Epithelial cell of esophagus (primary cell): ENCODE measurements around the gene TRPM5.
"Not testable (repeated sequence)": the region's sequence is repeated elsewhere in the genome, so short reads cannot be mapped to it uniquely, and the experiment has no call there.

Experiments used
- DNase-seq: peaks from one replicate; pipeline ENCODE4 v3.0.0; 2010; ENCODE audit warnings: low read depth
- H3K4me3 ChIP-seq: 2 replicates; pipeline ENCODE4 v1.5.1; 2011; ENCODE audit warnings: mild to moderate bottlenecking, low read length, control low read depth
- TF ChIP-seq, protein P1 (sequence below): IDR thresholded peaks from 2 replicates; pipeline ENCODE4 v1.5.1; 2011; ENCODE audit warnings: low read depth, mild to moderate bottlenecking, low read length, control low read depth, inconsistent platforms; ENCODE audit not compliant: insufficient read depth; ENCODE audit errors: missing control alignments

Gene TRPM5

DNA sequence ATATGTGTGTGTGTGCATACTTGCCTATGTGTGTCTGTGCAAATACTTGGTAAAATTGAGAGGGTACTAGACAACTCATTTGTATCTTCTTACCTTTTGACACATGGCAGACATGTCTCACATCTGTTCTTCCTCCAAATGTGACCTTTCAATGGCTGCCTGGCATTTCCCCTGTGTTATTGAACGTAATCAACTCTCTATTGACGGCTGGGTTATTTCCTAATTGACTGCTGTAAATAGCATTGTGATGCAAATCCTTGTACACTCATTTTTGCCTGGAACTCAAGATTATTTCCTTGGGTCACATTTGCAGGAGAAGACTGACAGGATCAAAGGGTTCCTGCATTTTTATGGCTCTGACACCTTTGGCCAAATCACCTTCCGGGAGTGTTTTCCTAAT lies 37.9 kb upstream of the TRPM5 start:
- no peak overlapping the region for H3K4me3 ChIP-seq
- TF ChIP-seq, protein P1, sequence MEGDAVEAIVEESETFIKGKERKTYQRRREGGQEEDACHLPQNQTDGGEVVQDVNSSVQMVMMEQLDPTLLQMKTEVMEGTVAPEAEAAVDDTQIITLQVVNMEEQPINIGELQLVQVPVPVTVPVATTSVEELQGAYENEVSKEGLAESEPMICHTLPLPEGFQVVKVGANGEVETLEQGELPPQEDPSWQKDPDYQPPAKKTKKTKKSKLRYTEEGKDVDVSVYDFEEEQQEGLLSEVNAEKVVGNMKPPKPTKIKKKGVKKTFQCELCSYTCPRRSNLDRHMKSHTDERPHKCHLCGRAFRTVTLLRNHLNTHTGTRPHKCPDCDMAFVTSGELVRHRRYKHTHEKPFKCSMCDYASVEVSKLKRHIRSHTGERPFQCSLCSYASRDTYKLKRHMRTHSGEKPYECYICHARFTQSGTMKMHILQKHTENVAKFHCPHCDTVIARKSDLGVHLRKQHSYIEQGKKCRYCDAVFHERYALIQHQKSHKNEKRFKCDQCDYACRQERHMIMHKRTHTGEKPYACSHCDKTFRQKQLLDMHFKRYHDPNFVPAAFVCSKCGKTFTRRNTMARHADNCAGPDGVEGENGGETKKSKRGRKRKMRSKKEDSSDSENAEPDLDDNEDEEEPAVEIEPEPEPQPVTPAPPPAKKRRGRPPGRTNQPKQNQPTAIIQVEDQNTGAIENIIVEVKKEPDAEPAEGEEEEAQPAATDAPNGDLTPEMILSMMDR: no peak
- no peak for DNase-seq

DNA sequence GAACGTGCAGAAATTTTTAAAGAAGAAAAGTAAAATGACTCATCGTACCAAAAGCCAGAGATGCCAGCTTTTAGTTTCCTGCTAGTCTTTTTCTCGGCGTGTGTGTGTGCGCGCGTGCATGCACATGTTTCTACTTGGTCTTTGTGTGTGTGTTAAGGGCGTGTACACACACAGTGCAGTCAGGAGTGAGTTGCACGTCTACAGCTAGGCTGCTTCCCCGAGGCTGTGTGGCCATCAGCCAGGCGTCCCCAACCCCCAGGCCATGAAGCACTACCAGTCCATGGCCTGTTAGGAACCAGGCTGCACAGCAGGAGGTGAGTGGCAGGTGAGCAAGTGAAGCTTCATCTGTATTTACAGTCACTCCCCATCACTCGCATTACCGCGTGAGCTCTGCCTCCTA lies 36.9 kb upstream of the TRPM5 start:
- no peak overlapping the region for H3K4me3 ChIP-seq
- DNase-seq: peak; percentile 25
- TF ChIP-seq, protein P1: no peak

DNA sequence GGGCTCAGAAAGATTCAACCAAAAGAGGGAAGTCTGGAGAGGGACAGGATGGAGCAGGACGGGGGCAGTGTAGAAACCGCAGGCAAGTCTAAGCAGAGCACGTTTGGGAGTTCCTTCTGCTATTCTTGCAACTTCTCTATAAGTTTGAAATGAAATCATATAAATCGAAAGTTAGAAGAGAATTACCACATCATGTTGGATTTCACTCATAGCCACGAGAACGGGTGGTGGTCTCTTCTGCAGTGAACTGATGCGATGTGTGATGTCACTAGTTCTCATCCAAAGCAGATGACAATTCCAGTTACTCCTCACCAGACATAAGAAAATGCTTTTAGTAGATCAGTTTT lies 36.5 kb upstream of the TRPM5 start:
- DNase-seq: peak; percentile 6
- TF ChIP-seq, protein P1: no peak

DNA sequence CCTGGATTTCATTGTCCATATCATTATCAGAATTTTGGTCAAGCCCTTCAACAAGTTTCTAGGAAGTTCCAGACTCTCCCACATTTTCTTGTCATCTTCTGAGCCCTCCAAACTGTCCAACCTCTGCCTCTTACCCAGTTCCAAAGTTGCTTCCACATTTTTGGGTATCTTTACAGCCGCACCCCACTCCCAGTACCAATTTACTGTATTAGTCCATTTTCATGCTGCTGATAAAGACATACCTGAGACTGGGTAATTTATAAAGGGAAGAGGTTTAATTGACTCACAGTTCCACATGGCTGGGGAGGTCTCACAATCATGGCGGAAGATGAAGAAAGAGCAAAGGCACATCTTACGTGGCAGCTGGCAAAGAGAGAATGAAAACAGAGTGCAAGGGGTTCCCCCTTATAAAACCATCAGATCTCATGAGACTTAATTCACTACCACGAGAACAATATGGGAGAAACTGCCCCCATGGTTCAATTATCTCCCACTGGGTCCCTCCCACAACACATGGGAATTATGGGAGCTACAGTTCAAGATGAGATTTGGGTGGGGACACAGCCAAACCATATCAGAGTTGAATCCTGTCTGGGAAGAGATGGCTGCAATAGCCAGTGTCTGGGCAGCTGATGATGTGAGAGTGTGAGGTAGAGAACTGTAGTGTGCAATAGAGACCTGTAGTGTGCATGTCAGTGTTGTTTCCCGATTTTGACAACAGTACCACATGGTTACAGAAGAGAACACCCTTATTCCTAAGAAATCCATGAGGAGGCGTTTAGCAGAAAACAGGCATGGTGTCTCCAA lies 36.0 kb upstream of the TRPM5 start:
- H3K4me3 ChIP-seq: not testable (repeated sequence)

More for the DNA sequence above, 36.5 kb upstream of the TRPM5 start:
- no peak overlapping the region for H3K4me3 ChIP-seq

DNA sequence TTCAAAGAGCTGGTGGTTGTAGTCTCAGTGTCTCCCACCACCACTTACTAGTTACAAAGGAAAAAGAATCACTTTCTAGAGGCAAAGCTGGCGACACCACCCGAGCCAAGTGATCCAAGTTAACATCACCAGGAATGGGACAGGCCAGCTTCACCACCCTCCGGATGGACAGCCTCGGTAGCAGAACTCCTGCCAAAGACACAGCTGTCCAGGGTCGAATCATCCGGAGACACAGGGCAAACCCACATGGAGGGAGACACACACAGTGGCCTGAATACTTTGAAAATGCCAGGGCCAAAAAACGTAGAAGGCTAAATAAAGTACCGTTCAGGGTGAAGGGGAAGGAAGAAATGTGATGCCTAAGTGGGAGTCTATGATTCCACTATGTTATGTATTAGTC lies 33.6 kb upstream of the TRPM5 start:
- H3K4me3 ChIP-seq: no peak overlapping the region
- DNase-seq: no peak
- TF ChIP-seq, protein P1: no peak

More for the DNA sequence above, 36.0 kb upstream of the TRPM5 start:
- not testable (repeated sequence) for DNase-seq

DNA sequence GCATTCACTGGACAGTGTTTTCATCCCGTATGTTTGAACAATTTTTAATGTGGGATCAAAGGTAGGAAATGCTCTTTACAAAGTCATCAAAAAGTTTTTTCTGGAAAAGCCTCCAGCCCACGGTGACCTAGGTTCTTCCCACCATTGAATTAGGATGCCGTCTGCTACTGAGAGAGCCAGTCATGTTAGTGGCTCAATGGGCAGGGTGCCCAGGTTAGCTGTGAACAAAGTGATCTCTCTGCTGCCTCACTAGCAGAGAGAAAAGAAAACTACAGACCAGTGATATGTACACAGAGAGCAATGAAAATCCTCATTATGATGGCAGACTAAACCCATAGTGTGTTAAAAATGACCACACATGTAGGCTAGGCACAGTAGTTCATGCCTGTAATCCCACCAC lies 32.9 kb upstream of the TRPM5 start:
- DNase-seq: no peak
- TF ChIP-seq, protein P1: no peak

DNA sequence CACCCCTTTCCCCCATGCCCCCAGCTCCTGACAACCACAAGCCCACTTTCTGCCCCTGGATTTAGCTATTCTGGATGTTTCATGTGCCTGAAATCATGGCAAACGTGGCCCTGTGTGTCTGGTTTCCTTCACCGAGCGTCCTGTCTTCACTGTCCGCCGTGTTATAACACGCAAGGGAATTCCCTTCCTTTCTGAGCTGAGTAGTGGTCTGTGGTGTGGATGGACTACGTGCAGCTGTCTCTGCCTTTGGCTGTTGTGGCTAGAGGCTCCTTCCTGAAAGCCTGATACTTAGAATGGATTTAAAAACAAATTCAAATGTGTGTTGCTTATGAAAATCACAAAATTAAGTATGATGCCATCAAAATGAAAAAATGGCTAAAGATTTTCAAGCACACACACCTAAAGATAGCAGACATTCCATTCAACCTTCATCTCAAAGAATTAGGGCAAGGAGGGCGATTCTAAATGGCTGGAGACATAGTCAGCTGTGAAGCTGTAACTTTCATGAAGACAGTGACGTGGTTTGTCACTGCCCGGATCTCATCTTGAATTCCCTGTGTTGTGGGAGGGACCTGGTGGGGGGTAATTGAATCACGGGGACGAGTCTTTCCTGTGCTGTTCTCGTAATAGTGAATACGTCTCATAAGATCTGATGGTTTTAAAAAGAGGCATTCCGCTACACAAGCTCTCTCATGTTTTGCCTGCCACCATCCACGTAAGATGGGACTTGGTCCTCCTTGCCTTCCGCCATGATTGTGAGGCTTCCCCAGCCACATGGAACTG lies 31.0 kb upstream of the TRPM5 start:
- no peak overlapping the region for H3K4me3 ChIP-seq
- TF ChIP-seq, protein P1: no peak
- no peak for DNase-seq

More for the DNA sequence above, 32.9 kb upstream of the TRPM5 start:
- H3K4me3 ChIP-seq: no peak overlapping the region
